T-cell (primary cell): ENCODE data around the gene MYG1. TPM values are rescaled to one million over a fixed set of nuclear protein-coding genes. Genes with fewer than 3 reads are reported as not detected.

ENCODE experiments used
- ATAC-seq, 4 experiments: fragments of 200-7000 bp in 3 of 4; fragments of 150-1000 bp in 1 of 4; cut with Tn5 transposase; replicated peaks in 1 of 4; 1 replicate in 3 of 4; 2 replicates in 1 of 4; pipeline ENCODE4 v1.10.0; 2021; ENCODE audit warnings: moderate library complexity in 3 of 4, mild to moderate bottlenecking in 2 of 4, moderate number of reproducible peaks in 1 of 4
- CTCF ChIA-PET, 2 donors: fragments of 300-600 bp; sonication (Branson Sonifier 250); formaldehyde crosslinking; loops; one replicate each; lab custom pipeline; 2022; ENCODE audit warnings: antibody characterized with exemption in 2 of 2; lab: Charles Lee
- POLR2A ChIA-PET, 2 donors: fragments of 300-600 bp; sonication (Branson Sonifier 250); formaldehyde crosslinking; loops; one replicate each; lab custom pipeline; 2022; ENCODE audit warnings: antibody characterized with exemption in 2 of 2; lab: Charles Lee
- DNase-seq, 35 experiments: peaks; one replicate each; pipeline versions ENCODE4 v3.0.0 to v3.0.0-alpha.2; 2013 to 2023
- H3K27ac ChIP-seq: one replicate; pipeline ENCODE4 v1.5.1; 2013; ENCODE audit warnings: low read length
- H3K27me3 ChIP-seq, 2 experiments: replicated peaks in 1 of 2; 1 replicate in 1 of 2; 2 replicates in 1 of 2; pipeline versions ENCODE4 v1.6.1 to v1.7.0; 2013; ENCODE audit warnings: low read length in 1 of 2, mixed read lengths in 1 of 2; ENCODE audit not compliant: control insufficient read depth in 2 of 2, insufficient read depth in 2 of 2; ENCODE audit errors: extremely low read depth in 1 of 2
- H3K36me3 ChIP-seq, 2 donors: 1 replicate in 1 of 2; 2 replicates in 1 of 2; pipeline versions ENCODE4 v1.6.1 to v1.7.0; 2013; ENCODE audit warnings: low read length in 1 of 2; ENCODE audit not compliant: control insufficient read depth in 2 of 2, insufficient read depth in 1 of 2; ENCODE audit errors: extremely low read depth in 1 of 2
- H3K4me1 ChIP-seq, 2 experiments: 1 replicate in 1 of 2; 2 replicates in 1 of 2; pipeline versions ENCODE4 v1.6.1 to v1.7.0; 2013; ENCODE audit warnings: low read length in 2 of 2, mixed read lengths in 1 of 2; ENCODE audit not compliant: insufficient read depth in 2 of 2, control insufficient read depth in 1 of 2; ENCODE audit errors: extremely low read depth in 1 of 2
- H3K4me3 ChIP-seq, 2 donors: 1 replicate in 1 of 2; 2 replicates in 1 of 2; pipeline versions ENCODE4 v1.5.1 to v1.7.0; 2013; ENCODE audit warnings: mild to moderate bottlenecking in 2 of 2, low read length in 1 of 2, moderate library complexity in 1 of 2; ENCODE audit not compliant: control insufficient read depth in 1 of 2; ENCODE audit errors: extremely low read depth in 1 of 2
- H3K9me3 ChIP-seq: 2 replicates; pipeline ENCODE4 v1.7.0; 2013
- H3K27ac Mint-ChIP-seq, 2 donors: one replicate each; pipeline ENCODE4 v1.8.0; 2020 to 2021; ENCODE audit warnings: mild to moderate bottlenecking in 2 of 2, mixed read lengths in 2 of 2
- H3K27me3 Mint-ChIP-seq, 2 donors: one replicate each; pipeline ENCODE4 v1.8.0; 2021 to 2022; ENCODE audit warnings: mixed read lengths in 2 of 2
- H3K36me3 Mint-ChIP-seq: one replicate; pipeline ENCODE4 v1.8.0; 2021; ENCODE audit warnings: mixed read lengths
- H3K4me1 Mint-ChIP-seq, 3 donors: one replicate each; pipeline ENCODE4 v1.8.0; 2020 to 2022; ENCODE audit warnings: mixed read lengths in 3 of 3, mild to moderate bottlenecking in 1 of 3
- H3K4me3 Mint-ChIP-seq, 3 donors: one replicate each; pipeline ENCODE4 v1.8.0; 2020 to 2022; ENCODE audit warnings: mild to moderate bottlenecking in 3 of 3, mixed read lengths in 3 of 3, moderate library complexity in 3 of 3
- H3K9me3 Mint-ChIP-seq, 3 donors: one replicate each; pipeline ENCODE4 v1.8.0; 2020 to 2022; ENCODE audit warnings: mixed read lengths in 3 of 3
- WGBS: methylation state at CpG from one replicate; pipeline ENCODE4 v1.1.5; 2013; ENCODE audit warnings: missing lambda C conversion rate; ENCODE audit not compliant: insufficient coverage; 5-methylcytosine and 5-hydroxymethylcytosine counted together
- total RNA-seq, 35 experiments: library from RNA in 6 of 35; stranded (reverse) in 6 of 35; fragments of 120-200 nt in 1 of 35; gene quantifications; one replicate each; pipeline versions ENCODE4 v1.2.1 to v1.2.4 and lab custom pipeline; 2013 to 2026

The MYG1 gene
- total RNA-seq, 5 donors from 2014 or later (not counting 1 experiment from before 2014, with no cell fraction given), result 34.0 to 68.4 (median 63.9) TPM

DNA sequence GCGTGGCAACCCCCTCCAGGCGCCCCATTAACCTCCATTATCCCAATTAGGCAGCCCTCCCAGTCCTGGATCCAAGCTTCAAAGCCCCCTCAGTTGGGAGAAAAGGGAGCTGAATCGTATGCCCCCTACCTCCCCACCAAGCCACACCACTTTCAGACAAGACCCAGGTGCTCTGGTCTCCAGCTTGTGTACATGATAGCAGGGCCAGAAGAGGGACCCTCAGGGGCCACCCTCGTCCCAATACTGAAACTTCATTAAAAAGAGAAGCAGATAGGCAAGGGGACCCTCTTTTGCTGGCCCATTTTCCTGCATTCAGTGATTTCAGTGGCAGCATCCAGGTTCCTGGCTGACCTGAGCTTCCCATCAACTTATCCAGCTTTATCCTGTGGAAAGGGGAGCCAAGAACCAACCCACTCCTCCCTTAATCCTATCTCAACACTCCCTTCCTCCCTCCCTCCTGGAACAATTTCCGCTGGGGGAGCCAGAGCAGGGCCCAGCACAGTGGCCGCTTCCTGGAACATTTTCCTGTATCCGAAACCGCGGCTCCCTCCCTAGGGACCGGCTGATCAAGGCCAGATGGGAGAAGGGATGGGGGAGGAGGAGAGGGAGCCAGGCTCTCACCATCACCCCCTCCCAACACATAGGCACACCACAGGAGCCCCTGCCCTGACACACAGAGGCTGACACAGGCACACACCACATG is 46.1 kb downstream of the MYG1 start:
- H3K4me3 ChIP-seq, result peak overlapping the region in 1 of 2 donors; percentile 61
- peak overlapping the region; percentile 28 for H3K27ac ChIP-seq
- Mint-ChIP-seq H3K36me3 (no peaks in the 10 kb centered on the region), H3K27me3 (peaks cover 0 to 3% of the 10 kb centered on the region in 2 donors), H3K9me3 (no peaks in the 10 kb centered on the region), H3K4me1 (peaks cover 19 to 21% (median 20%) of the 10 kb centered on the region in 3 donors), H3K27ac (peak overlapping the region in 1 of 2 donors; percentile 92), H3K4me3 (peak overlapping the region; percentile 91 to 97 (median 91))
- POLR2A ChIA-PET, result interaction anchor here in 1 of 2 donors (0.6 kb wide), 1 partner anchor 93 kb away, joined by 9 read pairs; no protein-coding TSS in a partner anchor
- DNase-seq (no peak), ATAC-seq (peak in 2 of 4 experiments; percentile 3 to 10)
- H3K36me3 ChIP-seq, result no peaks in the 10 kb centered on the region
- peaks cover 6 to 15% of the 10 kb centered on the region in 2 experiments for H3K4me1 ChIP-seq
- no peaks in the 10 kb centered on the region for H3K27me3 ChIP-seq
- no peaks in the 10 kb centered on the region for H3K9me3 ChIP-seq
- 86% methylated on average over 1 of the region's 10 CpGs for WGBS
- CTCF ChIA-PET, result interaction anchor here (0.6 to 2.7 kb wide), 14 partner anchors 10 to 307 kb away, joined by 3 to 26 read pairs (median 5); partner anchors contain the start of genes AAAS (in 2 of the 2), PFDN5 (in 1 of the 2), SP1 (in 1 of the 2) and SP7 (in 1 of the 2)

GRCh38 chr12:53346491-53346890 is 47.0 kb downstream of the MYG1 start:
- H3K9me3 ChIP-seq, result no peaks in the 10 kb centered on the region
- H3K36me3 ChIP-seq, result no peaks in the 10 kb centered on the region
- no peaks in the 10 kb centered on the region for H3K27me3 ChIP-seq
- no peak overlapping the region for H3K27ac ChIP-seq
- ATAC-seq (no peak), DNase-seq (no peak)
- H3K27me3 Mint-ChIP-seq, result peaks cover 0 to 3% of the 10 kb centered on the region in 2 donors
- no peak overlapping the region for H3K4me3 Mint-ChIP-seq
- ChIA-PET CTCF (interaction anchor here in 1 of 2 donors (2.5 kb wide), 1 partner anchor 23 kb away, joined by 26 read pairs; no protein-coding TSS in a partner anchor), POLR2A (no interaction called here)
- H3K36me3 Mint-ChIP-seq, result no peaks in the 10 kb centered on the region
- no peak overlapping the region for H3K27ac Mint-ChIP-seq
- H3K4me1 Mint-ChIP-seq, result peaks cover 19 to 21% (median 20%) of the 10 kb centered on the region in 3 donors
- H3K4me3 ChIP-seq, result no peak overlapping the region
- 100% methylated on average over 1 of the region's 1 CpG for WGBS
- H3K4me1 ChIP-seq, result peaks cover 6 to 15% of the 10 kb centered on the region in 2 experiments
- no peaks in the 10 kb centered on the region for H3K9me3 Mint-ChIP-seq

GRCh38 chr12:53347905-53348304 is 48.4 kb downstream of the MYG1 start:
- no peak overlapping the region for H3K4me3 Mint-ChIP-seq
- no CpG with 5 or more reads among the region's 4 CpGs for WGBS
- POLR2A ChIA-PET, result interaction anchor here in 1 of 2 donors (0.6 to 0.7 kb wide), 3 partner anchors 87 to 266 kb away, joined by 3 to 4 read pairs (median 4); no protein-coding TSS in a partner anchor
- H3K9me3 ChIP-seq, result no peaks in the 10 kb centered on the region
- H3K36me3 Mint-ChIP-seq, result no peaks in the 10 kb centered on the region
- no peak for ATAC-seq
- no peak overlapping the region for H3K4me3 ChIP-seq
- H3K36me3 ChIP-seq, result no peaks in the 10 kb centered on the region
- no peak overlapping the region for H3K27ac Mint-ChIP-seq
- no peak overlapping the region for H3K27ac ChIP-seq
- peaks cover 25 to 27% (median 26%) of the 10 kb centered on the region in 3 donors for H3K4me1 Mint-ChIP-seq
- no peaks in the 10 kb centered on the region for H3K9me3 Mint-ChIP-seq
- DNase-seq, result no peak
- peaks cover 6 to 22% of the 10 kb centered on the region in 2 experiments for H3K4me1 ChIP-seq
- CTCF ChIA-PET, result interaction anchor here (0.5 to 1.2 kb wide), 5 partner anchors 19 to 139 kb away, joined by 3 to 5 read pairs (median 3); partner anchors contain the start of gene AAAS (in 1 of the 2)
- H3K27me3 Mint-ChIP-seq, result no peaks in the 10 kb centered on the region
- H3K27me3 ChIP-seq, result no peaks in the 10 kb centered on the region

DNA sequence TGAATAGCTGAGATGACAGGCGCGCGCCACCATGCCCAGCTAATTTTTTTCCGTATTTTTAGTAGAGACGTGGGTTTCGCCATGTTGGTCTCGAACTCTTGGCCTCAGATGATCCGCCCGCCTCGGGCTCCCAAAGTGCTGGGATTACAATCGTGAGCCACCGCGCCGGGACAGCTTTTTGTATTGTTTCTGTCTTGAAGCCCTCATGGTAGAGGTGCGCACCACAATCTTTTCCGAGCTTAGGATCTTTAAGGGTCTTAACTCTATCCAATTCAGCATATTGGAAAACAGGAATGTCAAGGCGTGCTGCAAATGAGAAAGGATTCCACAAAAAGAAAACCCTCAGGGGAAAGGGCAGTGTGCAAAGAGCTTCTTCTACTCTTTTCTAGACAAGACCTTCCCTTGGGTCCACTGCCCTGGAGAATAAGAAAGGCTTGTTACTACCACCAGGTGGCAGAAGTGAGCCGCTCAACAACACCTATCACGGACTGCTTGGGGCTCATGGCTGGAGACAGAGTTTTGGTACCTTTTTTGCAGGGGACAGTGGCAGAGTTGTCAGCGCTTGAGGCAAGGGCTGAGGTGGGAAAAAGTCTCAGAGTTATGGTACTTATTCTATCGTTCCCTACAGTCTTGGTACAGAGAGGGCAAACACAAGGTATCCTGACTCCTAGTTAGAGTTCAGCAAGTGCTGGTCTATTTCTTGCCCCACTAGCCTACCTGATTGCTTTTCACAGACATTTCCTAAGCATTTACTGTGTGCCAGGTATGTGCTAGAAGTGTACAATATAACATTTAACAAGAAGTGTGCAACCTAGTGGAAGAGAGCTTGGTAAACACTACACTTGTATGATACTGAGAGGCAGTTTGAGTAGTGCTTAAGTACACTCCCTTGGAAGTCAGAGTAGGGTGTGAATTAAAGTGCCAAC is 53.1 kb downstream of the MYG1 start:
- Mint-ChIP-seq H3K4me1 (peaks cover 6 to 7% (median 6%) of the 10 kb centered on the region in 3 donors), H3K27ac (peak overlapping the region in 1 of 2 donors; percentile 47), H3K4me3 (no peak overlapping the region), H3K9me3 (no peaks in the 10 kb centered on the region), H3K27me3 (no peaks in the 10 kb centered on the region), H3K36me3 (no peaks in the 10 kb centered on the region)
- ChIA-PET CTCF (interaction anchor here (0.5 to 3.6 kb wide), 35 partner anchors 8 to 298 kb away, joined by 3 to 54 read pairs (median 4); partner anchors contain the start of genes SP1 (in 2 of the 2), AAAS (in 1 of the 2), NPFF (in 1 of the 2) and PFDN5 (in 1 of the 2)), POLR2A (interaction anchor here (0.5 to 1.0 kb wide), 3 partner anchors 31 to 159 kb away, joined by 3 to 4 read pairs (median 3); no protein-coding TSS in a partner anchor)
- H3K36me3 ChIP-seq, result no peaks in the 10 kb centered on the region
- no peaks in the 10 kb centered on the region for H3K27me3 ChIP-seq
- peak; percentile 60 to 95 (median 78) for DNase-seq
- H3K9me3 ChIP-seq, result no peaks in the 10 kb centered on the region
- peaks cover 0 to 6% of the 10 kb centered on the region in 2 experiments for H3K4me1 ChIP-seq
- peak; percentile 95 to 99 (median 98) for ATAC-seq
- no peak overlapping the region for H3K27ac ChIP-seq
- WGBS, result 74% methylated on average over 14 of the region's 21 CpGs
- no peak overlapping the region for H3K4me3 ChIP-seq

DNA sequence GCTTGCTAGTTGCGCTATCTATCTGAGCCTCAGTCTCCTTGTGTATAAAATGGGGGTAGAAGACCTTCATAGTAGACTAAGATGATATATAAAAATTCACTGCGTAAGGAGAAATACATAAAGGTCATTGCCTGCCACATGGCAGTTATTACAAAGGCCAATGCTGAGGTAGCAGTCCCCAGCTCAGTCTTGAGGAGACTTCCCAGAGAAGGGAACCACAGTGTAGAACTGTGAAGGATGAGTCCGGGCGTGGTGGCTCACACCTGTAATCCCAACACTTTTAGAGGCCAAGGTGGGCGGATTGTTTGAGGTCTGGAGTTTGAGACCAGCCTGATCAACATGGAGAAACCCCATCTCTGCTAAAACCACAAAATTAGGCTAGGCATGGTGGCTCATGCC is 53.8 kb downstream of the MYG1 start:
- ChIA-PET CTCF (interaction anchor here (0.7 to 3.6 kb wide), 15 partner anchors 8 to 159 kb away, joined by 3 to 54 read pairs (median 7); partner anchors contain the start of genes SP1 (in 2 of the 2), AAAS (in 1 of the 2) and NPFF (in 1 of the 2)), POLR2A (no interaction called here)
- ATAC-seq (no peak), DNase-seq (no peak)
- H3K27me3 Mint-ChIP-seq, result no peaks in the 10 kb centered on the region
- H3K4me1 Mint-ChIP-seq, result peaks cover 6 to 7% (median 6%) of the 10 kb centered on the region in 3 donors
- H3K27me3 ChIP-seq, result no peaks in the 10 kb centered on the region
- no peaks in the 10 kb centered on the region for H3K36me3 ChIP-seq
- no peak overlapping the region for H3K4me3 ChIP-seq
- no peaks in the 10 kb centered on the region for H3K9me3 ChIP-seq
- H3K27ac ChIP-seq, result no peak overlapping the region
- peaks cover 0 to 6% of the 10 kb centered on the region in 2 experiments for H3K4me1 ChIP-seq
- no peak overlapping the region for H3K27ac Mint-ChIP-seq
- no peak overlapping the region for H3K4me3 Mint-ChIP-seq
- no peaks in the 10 kb centered on the region for H3K36me3 Mint-ChIP-seq
- no peaks in the 10 kb centered on the region for H3K9me3 Mint-ChIP-seq
- WGBS, result 90% methylated on average over 2 of the region's 5 CpGs
